HFFc6 (cell line): Measurements from ENCODE around the gene TULP4. TPM values are rescaled to one million over a fixed set of nuclear protein-coding genes. Genes with fewer than 3 reads are reported as not detected.

Experiments
- DNase-seq: peaks from one replicate; pipeline ENCODE4 v3.0.0-alpha.2; 2018
- H3K27ac Mint-ChIP-seq: 2 replicates; pipeline ENCODE4 v1.8.0; 2020; ENCODE audit warnings: mild to moderate bottlenecking, mixed read lengths
- H3K27me3 Mint-ChIP-seq: 2 replicates; pipeline ENCODE4 v1.8.0; 2021; ENCODE audit warnings: mild to moderate bottlenecking, moderate library complexity, mixed read lengths; ENCODE audit not compliant: insufficient read depth
- H3K36me3 Mint-ChIP-seq: 2 replicates; pipeline ENCODE4 v1.8.0; 2021; ENCODE audit warnings: low read depth, mixed read lengths
- H3K4me1 Mint-ChIP-seq: 2 replicates; pipeline ENCODE4 v1.8.0; 2020; ENCODE audit warnings: low read depth, mixed read lengths
- H3K4me3 Mint-ChIP-seq: 2 replicates; pipeline ENCODE4 v1.8.0; 2020; ENCODE audit warnings: mild to moderate bottlenecking, moderate library complexity, mixed read lengths
- H3K9me3 Mint-ChIP-seq: 2 replicates; pipeline ENCODE4 v1.8.0; 2020; ENCODE audit warnings: mild to moderate bottlenecking, mixed read lengths
- total RNA-seq, 6 experiments: library from RNA; stranded (reverse); fragmentation: NEBNext Ultra II Directional; extraction: Animal tissue kit (Norgen Biotek cat#: 25700); gene quantifications; 2 replicates in 1 of 6; 3 replicates in 5 of 6; pipeline ENCODE4 v1.2.3, GENCODE V29; 2021
- TF ChIP-seq, protein P1 (sequence below): fragments of 200-600 bp; sonication (generic); IDR thresholded peaks from 2 replicates; pipeline ENCODE4 v1.5.0; 2021; ENCODE audit warnings: antibody characterized with exemption, mild to moderate bottlenecking

The TULP4 gene
- total RNA-seq, 6 experiments from 2014 or later = 48.4 to 55.2 (median 51.8) TPM

DNA sequence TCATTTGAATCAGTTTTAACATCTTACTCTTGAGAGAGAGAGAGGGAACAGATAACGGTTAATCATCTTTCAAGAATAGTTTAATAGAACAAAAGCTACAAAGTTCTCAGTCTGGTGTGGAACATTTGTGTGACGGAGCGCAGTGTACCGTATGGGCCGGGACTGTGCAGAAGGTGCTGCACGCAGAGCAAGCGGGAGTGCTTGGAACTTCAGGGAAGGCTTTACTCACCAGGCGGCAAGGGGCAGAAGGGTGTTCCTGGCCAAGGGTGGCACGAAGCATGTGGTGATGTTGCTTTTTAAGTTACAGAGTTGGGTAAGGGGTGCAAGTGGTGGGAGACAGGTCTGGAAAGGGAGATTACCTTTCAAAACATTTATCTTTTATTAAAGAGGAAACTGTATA, 95.7 kb downstream of the TULP4 start:
- Mint-ChIP-seq H3K4me1 (peaks cover 68% of the 10 kb centered on the region), H3K4me3 (no peak overlapping the region; the same call in 1 of the 2 replicates), H3K27me3 (peaks cover 2% of the 10 kb centered on the region; the same call in 1 of the 2 replicates), H3K27ac (no peak overlapping the region; the same call in 1 of the 2 replicates), H3K9me3 (no peaks in the 10 kb centered on the region), H3K36me3 (peaks cover 9% of the 10 kb centered on the region)
- no peak for DNase-seq
- TF ChIP-seq, protein P1, sequence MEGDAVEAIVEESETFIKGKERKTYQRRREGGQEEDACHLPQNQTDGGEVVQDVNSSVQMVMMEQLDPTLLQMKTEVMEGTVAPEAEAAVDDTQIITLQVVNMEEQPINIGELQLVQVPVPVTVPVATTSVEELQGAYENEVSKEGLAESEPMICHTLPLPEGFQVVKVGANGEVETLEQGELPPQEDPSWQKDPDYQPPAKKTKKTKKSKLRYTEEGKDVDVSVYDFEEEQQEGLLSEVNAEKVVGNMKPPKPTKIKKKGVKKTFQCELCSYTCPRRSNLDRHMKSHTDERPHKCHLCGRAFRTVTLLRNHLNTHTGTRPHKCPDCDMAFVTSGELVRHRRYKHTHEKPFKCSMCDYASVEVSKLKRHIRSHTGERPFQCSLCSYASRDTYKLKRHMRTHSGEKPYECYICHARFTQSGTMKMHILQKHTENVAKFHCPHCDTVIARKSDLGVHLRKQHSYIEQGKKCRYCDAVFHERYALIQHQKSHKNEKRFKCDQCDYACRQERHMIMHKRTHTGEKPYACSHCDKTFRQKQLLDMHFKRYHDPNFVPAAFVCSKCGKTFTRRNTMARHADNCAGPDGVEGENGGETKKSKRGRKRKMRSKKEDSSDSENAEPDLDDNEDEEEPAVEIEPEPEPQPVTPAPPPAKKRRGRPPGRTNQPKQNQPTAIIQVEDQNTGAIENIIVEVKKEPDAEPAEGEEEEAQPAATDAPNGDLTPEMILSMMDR = no peak

DNA sequence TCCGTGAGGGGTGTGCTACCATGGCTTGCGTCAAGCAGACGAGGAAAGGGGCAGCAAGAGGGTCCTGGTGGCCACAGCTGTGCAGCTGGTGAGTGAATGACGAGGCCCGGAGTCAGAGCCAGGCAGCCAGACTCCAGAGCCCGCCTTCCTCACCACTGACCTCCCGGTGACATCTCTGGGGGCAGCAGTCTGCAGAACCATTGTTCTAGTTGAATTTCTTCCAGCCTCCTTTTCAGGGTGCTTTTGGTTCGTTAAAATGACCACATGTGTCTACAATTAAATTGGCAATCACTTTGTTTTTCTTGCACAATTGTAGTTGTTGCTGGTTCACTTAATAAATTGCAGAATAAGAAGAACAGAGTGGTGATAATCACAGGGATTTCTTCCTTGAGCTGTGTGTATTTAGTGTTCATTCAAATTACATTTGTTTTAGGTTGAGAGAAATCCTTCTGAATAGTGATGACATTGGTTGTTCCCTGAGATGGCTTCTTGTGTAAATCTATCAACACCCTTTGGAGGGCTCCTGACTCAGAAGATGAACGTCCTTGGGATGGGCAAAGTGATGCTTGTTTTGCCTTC, 96.4 kb downstream of the TULP4 start:
- peak overlapping the region; percentile 40 for H3K27ac Mint-ChIP-seq
- peaks cover 9% of the 10 kb centered on the region for H3K36me3 Mint-ChIP-seq
- peaks cover 2% of the 10 kb centered on the region; the same call in 1 of the 2 replicates for H3K27me3 Mint-ChIP-seq
- peaks cover 68% of the 10 kb centered on the region for H3K4me1 Mint-ChIP-seq
- peak overlapping the region; percentile 30; the same call in 1 of the 2 replicates for H3K4me3 Mint-ChIP-seq
- H3K9me3 Mint-ChIP-seq = no peaks in the 10 kb centered on the region
- TF ChIP-seq, protein P1 = no peak
- peak; percentile 33 for DNase-seq

DNA sequence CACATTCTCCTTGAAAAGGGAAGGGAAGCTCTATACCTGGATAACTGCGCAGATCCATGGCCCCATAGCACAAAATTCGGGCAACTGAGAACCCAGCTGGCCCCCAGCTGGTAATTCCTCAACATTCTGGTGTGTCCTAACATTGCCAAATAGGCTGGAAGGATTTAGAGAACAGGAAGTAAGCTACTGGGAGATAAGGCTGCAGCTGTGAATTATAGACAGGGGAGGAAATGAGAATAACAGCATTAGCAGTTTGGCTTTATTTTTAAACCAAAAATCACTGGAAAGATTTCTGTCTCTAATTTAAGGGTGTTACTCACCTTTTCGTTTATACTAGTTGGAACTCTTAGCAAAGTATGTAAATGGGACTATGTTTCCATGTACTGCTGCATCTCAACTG, 97.2 kb downstream of the TULP4 start:
- H3K4me3 Mint-ChIP-seq = no peak overlapping the region
- peaks cover 65% of the 10 kb centered on the region for H3K4me1 Mint-ChIP-seq
- peak overlapping the region; percentile 5; the same call in 1 of the 2 replicates for H3K27ac Mint-ChIP-seq
- no peak for DNase-seq
- no peaks in the 10 kb centered on the region for H3K9me3 Mint-ChIP-seq
- 0 out of 2 replicates have a peak, but pooled peaks cover 5% of the 10 kb centered on the region for H3K36me3 Mint-ChIP-seq
- TF ChIP-seq, protein P1 = no peak
- H3K27me3 Mint-ChIP-seq = peaks cover 2% of the 10 kb centered on the region; the same call in 1 of the 2 replicates

DNA sequence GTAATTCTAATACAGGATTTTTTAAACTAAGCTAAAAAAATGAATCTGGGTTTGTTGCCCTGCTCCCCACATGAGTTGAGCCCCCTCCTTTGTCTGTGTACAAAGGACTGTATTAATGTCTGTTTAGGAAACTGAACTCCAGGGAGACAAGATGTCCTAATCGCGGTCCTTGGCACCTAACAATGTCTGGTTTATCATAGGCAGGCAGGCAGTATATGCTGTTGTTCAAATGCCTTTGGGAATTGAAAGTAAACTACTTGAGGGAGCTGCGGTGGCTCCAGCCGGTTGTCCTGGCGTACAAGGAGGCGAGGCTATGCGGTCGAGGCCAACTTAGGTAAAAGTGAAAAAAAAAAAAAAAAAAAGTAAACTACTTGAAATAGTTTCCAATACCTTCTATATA, 98.5 kb downstream of the TULP4 start:
- no peaks in the 10 kb centered on the region for H3K9me3 Mint-ChIP-seq
- H3K27me3 Mint-ChIP-seq = no peaks in the 10 kb centered on the region
- H3K4me1 Mint-ChIP-seq = peaks cover 62% of the 10 kb centered on the region
- no peak overlapping the region for H3K27ac Mint-ChIP-seq
- H3K4me3 Mint-ChIP-seq = no peak overlapping the region
- H3K36me3 Mint-ChIP-seq = peaks cover 2% of the 10 kb centered on the region; the same call in 1 of the 2 replicates
- DNase-seq = no peak
- TF ChIP-seq, protein P1 = no peak

DNA sequence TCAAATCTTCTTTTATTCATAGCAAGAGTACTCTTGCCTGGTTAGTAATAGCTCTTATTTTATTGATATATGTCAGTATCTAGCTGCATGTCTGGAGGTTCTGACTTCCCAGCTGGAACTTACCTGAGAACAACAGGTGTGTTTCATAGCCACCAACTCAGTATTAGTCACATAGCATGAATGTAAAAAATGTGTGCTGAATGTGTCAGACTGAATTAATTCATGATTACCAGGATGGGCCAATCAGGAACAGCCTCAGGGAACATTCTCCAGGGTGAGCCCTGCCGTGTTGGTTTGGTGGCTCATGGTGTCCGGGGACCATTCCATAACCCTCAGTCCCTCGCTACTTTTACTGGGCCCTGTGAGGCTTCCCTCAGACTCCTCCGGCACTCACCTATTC, 99.7 kb downstream of the TULP4 start:
- Mint-ChIP-seq H3K27me3 (no peaks in the 10 kb centered on the region; the same call in 1 of the 2 replicates), H3K27ac (no peak overlapping the region), H3K4me3 (no peak overlapping the region)

More for the DNA sequence above, 99.7 kb downstream of the TULP4 start:
- TF ChIP-seq, protein P1 = no peak
- H3K4me1 Mint-ChIP-seq = peaks cover 63% of the 10 kb centered on the region
- H3K36me3 Mint-ChIP-seq = peaks cover 4% of the 10 kb centered on the region; the same call in 1 of the 2 replicates
- DNase-seq = no peak
- H3K9me3 Mint-ChIP-seq = no peaks in the 10 kb centered on the region
